ENCODE data around the gene ING1. TPM values are rescaled to one million over a fixed set of nuclear protein-coding genes. Genes with fewer than 3 reads are reported as not detected.

The ING1 gene
- total RNA-seq, 2 donors from 2014 or later: 23.2 to 23.6 TPM

GRCh38 chr13:110687736-110688135 is 25.8 kb upstream of the ING1 start:
- H3K27me3 Mint-ChIP-seq (ENCODE audit: insufficient read depth): no peaks in the 10 kb centered on the region
- H3K27ac Mint-ChIP-seq: no peak overlapping the region

DNA sequence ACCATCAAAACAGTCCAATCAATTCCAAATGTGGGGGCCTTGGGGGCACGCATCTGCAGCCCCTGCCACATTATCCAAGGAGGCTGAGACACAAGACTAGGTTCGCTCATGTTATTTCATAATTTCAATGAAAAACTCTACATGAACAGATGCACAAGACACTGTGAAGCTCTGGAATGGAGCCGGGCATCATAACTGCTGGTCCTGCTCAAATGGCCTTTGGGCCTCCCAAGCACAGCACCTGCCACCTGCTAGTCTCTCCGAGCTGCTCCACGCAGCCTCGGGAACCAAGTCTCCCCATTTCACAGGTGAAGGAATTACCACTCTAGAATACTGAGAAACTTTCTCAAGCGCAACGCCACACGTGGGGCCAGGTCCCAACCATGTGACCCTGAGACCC is 24.5 kb upstream of the ING1 start:
- H3K36me3 Mint-ChIP-seq (ENCODE audit: low read depth): peaks cover 39% of the 10 kb centered on the region
- Histone ChIP-seq H3K9ac (ENCODE audit: extremely low read depth, low read length, poor library complexity, severe bottlenecking) (no peak overlapping the region), H3K9me3 (ENCODE audit: control insufficient read depth, low read length) (no peaks in the 10 kb centered on the region), H3K36me3 (ENCODE audit: control insufficient read depth, insufficient read depth, low read length) (peaks cover 51% of the 10 kb centered on the region), H3K27ac (ENCODE audit: low read depth, low read length) (no peak overlapping the region), H3K4me1 (ENCODE audit: control insufficient read depth, insufficient read depth, low read length) (no peaks in the 10 kb centered on the region), H3K4me3 (ENCODE audit: low read length) (no peak overlapping the region), H3K27me3 (ENCODE audit: control insufficient read depth, insufficient read depth, low read length, poor library complexity, severe bottlenecking) (no peaks in the 10 kb centered on the region)
- H3K4me3 Mint-ChIP-seq: no peak overlapping the region
- H3K27ac Mint-ChIP-seq: no peak overlapping the region
- no peaks in the 10 kb centered on the region for H3K4me1 Mint-ChIP-seq
- H3K27me3 Mint-ChIP-seq (ENCODE audit: insufficient read depth): no peaks in the 10 kb centered on the region
- no peaks in the 10 kb centered on the region for H3K9me3 Mint-ChIP-seq
- TF ChIP-seq, protein P1, sequence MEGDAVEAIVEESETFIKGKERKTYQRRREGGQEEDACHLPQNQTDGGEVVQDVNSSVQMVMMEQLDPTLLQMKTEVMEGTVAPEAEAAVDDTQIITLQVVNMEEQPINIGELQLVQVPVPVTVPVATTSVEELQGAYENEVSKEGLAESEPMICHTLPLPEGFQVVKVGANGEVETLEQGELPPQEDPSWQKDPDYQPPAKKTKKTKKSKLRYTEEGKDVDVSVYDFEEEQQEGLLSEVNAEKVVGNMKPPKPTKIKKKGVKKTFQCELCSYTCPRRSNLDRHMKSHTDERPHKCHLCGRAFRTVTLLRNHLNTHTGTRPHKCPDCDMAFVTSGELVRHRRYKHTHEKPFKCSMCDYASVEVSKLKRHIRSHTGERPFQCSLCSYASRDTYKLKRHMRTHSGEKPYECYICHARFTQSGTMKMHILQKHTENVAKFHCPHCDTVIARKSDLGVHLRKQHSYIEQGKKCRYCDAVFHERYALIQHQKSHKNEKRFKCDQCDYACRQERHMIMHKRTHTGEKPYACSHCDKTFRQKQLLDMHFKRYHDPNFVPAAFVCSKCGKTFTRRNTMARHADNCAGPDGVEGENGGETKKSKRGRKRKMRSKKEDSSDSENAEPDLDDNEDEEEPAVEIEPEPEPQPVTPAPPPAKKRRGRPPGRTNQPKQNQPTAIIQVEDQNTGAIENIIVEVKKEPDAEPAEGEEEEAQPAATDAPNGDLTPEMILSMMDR (conservative IDR thresholded peaks at IDR 0.05): no peak
- DNase-seq: no peak
- 95 to 98% methylated on average over 8 to 9 of the region's 9 CpGs for WGBS, 2 experiments (ENCODE audit: insufficient coverage in 1 of 2, insufficient read length in 1 of 2)

More at GRCh38 chr13:110687736-110688135, 25.8 kb upstream of the ING1 start:
- no peak overlapping the region for H3K4me3 Mint-ChIP-seq
- no peak overlapping the region for H3K4me3 ChIP-seq (ENCODE audit: low read length)
- no peak for DNase-seq
- no peaks in the 10 kb centered on the region for H3K9me3 ChIP-seq (ENCODE audit: control insufficient read depth, low read length)
- no peaks in the 10 kb centered on the region for H3K4me1 ChIP-seq (ENCODE audit: control insufficient read depth, insufficient read depth, low read length)
- no peaks in the 10 kb centered on the region for H3K27me3 ChIP-seq (ENCODE audit: control insufficient read depth, insufficient read depth, low read length, poor library complexity, severe bottlenecking)
- no peaks in the 10 kb centered on the region for H3K4me1 Mint-ChIP-seq
- peaks cover 45% of the 10 kb centered on the region for H3K36me3 Mint-ChIP-seq (ENCODE audit: low read depth)
- H3K27ac ChIP-seq (ENCODE audit: low read depth, low read length): no peak overlapping the region
- 96 to 98% methylated on average over 14 to 16 of the region's 16 CpGs for WGBS, 2 experiments (ENCODE audit: insufficient coverage in 1 of 2, insufficient read length in 1 of 2)
- H3K9ac ChIP-seq (ENCODE audit: extremely low read depth, low read length, poor library complexity, severe bottlenecking): no peak overlapping the region
- H3K9me3 Mint-ChIP-seq: no peaks in the 10 kb centered on the region
- TF ChIP-seq, protein P1 (conservative IDR thresholded peaks at IDR 0.05): no peak
- peaks cover 53% of the 10 kb centered on the region for H3K36me3 ChIP-seq (ENCODE audit: control insufficient read depth, insufficient read depth, low read length)

- Histone ChIP-seq H3K4me1 (ENCODE audit: control insufficient read depth, insufficient read depth, low read length) (no peaks in the 10 kb centered on the region), H3K36me3 (ENCODE audit: control insufficient read depth, insufficient read depth, low read length) (peaks cover 49% of the 10 kb centered on the region), H3K27ac (ENCODE audit: low read depth, low read length) (no peak overlapping the region), H3K27me3 (ENCODE audit: control insufficient read depth, insufficient read depth, low read length, poor library complexity, severe bottlenecking) (no peaks in the 10 kb centered on the region), H3K9me3 (ENCODE audit: control insufficient read depth, low read length) (no peaks in the 10 kb centered on the region), H3K4me3 (ENCODE audit: low read length) (no peak overlapping the region), H3K9ac (ENCODE audit: extremely low read depth, low read length, poor library complexity, severe bottlenecking) (no peak overlapping the region)
- WGBS, 2 experiments (ENCODE audit: insufficient coverage in 1 of 2, insufficient read length in 1 of 2): 91 to 92% methylated on average over 12 of the region's 12 CpGs
- Mint-ChIP-seq H3K4me3 (no peak overlapping the region), H3K9me3 (no peaks in the 10 kb centered on the region), H3K27me3 (ENCODE audit: insufficient read depth) (no peaks in the 10 kb centered on the region), H3K27ac (no peak overlapping the region), H3K36me3 (ENCODE audit: low read depth) (peaks cover 38% of the 10 kb centered on the region), H3K4me1 (no peaks in the 10 kb centered on the region)
- TF ChIP-seq, protein P1 (conservative IDR thresholded peaks at IDR 0.05): no peak
- no peak for DNase-seq
Measured at GRCh38 chr13:110689711-110690110, 23.8 kb upstream of the ING1 start.
